ENCODE data around the gene SNAP91. TPM values are rescaled to one million over a fixed set of nuclear protein-coding genes. Genes with fewer than 3 reads are reported as not detected.

Gene SNAP91
- total RNA-seq, 1 experiment from 2014 or later, result not detected

GRCh38 chr6:83717809-83718208 is 8.9 kb upstream of the SNAP91 start:
- Histone ChIP-seq H3K9ac (ENCODE audit: low read length) (no peak overlapping the region), H3K9me3 (ENCODE audit: low read length) (no peaks in the 10 kb centered on the region), H3K36me3 (ENCODE audit: low read depth, low read length) (no peaks in the 10 kb centered on the region), H3K4me3 (ENCODE audit: low read length) (no peak overlapping the region), H3K4me1 (ENCODE audit: insufficient read depth, low read length) (no peaks in the 10 kb centered on the region), H3K27ac (ENCODE audit: low read length) (no peak overlapping the region), H3K79me2 (ENCODE audit: low read length) (no peaks in the 10 kb centered on the region), H3K4me2 (ENCODE audit: low read length) (no peak overlapping the region), H4K20me1 (ENCODE audit: low read length) (no peaks in the 10 kb centered on the region), H2AFZ (ENCODE audit: low read length) (no peak overlapping the region), H3K9me2 (replicated peaks; ENCODE audit: low read length) (no peaks in the 10 kb centered on the region), H3K27me3 (ENCODE audit: low read length) (peaks cover 5% of the 10 kb centered on the region; the same call in 1 of the 2 replicates), H3F3A (ENCODE audit: low read length, unreplicated experiment) (peaks cover 4% of the 10 kb centered on the region)
- ChIA-PET CTCF (no interaction called here), POLR2A (ENCODE audit: unreplicated experiment) (no interaction called here)
- intact Hi-C loops (cut with micrococcal nuclease), result no loop called here
- no peak for DNase-seq
- BruUV-seq (replicated peaks), result no TSS peak
- no peak for ATAC-seq
- no peak for TF ChIP-seq EZH2phosphoT487 (IDR thresholded peaks at IDR 0.05; ENCODE audit: borderline replicate concordance, low read length)
- no peak for TF ChIP-seq EZH2 (IDR thresholded peaks at IDR 0.05; ENCODE audit: low read length, unreplicated experiment)
- no peak for TF ChIP-seq CTCF (conservative IDR thresholded peaks at IDR 0.05; ENCODE audit: low read depth, low read length)

DNA sequence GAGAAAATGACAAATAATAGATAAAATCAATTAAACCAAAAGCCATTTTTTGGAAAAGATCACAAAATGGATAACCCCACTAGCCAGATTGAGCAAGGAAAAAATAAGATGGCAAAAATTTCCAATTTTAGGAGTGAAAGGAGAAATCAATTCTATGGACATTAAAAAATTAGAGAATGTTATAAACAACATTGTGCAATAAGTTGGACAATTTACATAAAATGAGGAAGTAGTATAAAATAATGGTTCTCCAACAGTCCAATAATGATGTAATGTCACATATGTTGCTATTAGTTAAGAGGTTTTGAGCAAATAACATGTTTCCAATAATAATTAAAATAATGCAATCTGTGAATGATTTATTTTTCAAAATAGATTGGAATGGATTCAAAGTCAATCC is 3.1 kb upstream of the SNAP91 start:
- Histone ChIP-seq H3K4me1 (ENCODE audit: insufficient read depth, low read length) (no peaks in the 10 kb centered on the region), H3K27ac (ENCODE audit: low read length) (no peak overlapping the region), H2AFZ (ENCODE audit: low read length) (no peak overlapping the region), H3K9me3 (ENCODE audit: low read length) (no peaks in the 10 kb centered on the region), H3F3A (ENCODE audit: low read length, unreplicated experiment) (no peaks in the 10 kb centered on the region), H3K9me2 (replicated peaks; ENCODE audit: low read length) (no peaks in the 10 kb centered on the region), H4K20me1 (ENCODE audit: low read length) (no peaks in the 10 kb centered on the region), H3K79me2 (ENCODE audit: low read length) (no peaks in the 10 kb centered on the region), H3K4me3 (ENCODE audit: low read length) (no peak overlapping the region), H3K27me3 (ENCODE audit: low read length) (peaks cover 47% of the 10 kb centered on the region), H3K4me2 (ENCODE audit: low read length) (no peak overlapping the region), H3K36me3 (ENCODE audit: low read depth, low read length) (no peaks in the 10 kb centered on the region), H3K9ac (ENCODE audit: low read length) (no peak overlapping the region)
- POLR2A ChIA-PET (ENCODE audit: unreplicated experiment), result no interaction called here
- BruUV-seq (replicated peaks), result no TSS peak
- ATAC-seq (no peak), DNase-seq (no peak)
- intact Hi-C loops (cut with micrococcal nuclease), result no loop called here
- no peak for TF ChIP-seq EZH2 (IDR thresholded peaks at IDR 0.05; ENCODE audit: low read length, unreplicated experiment)
- no peak for TF ChIP-seq CTCF (conservative IDR thresholded peaks at IDR 0.05; ENCODE audit: low read depth, low read length)
- no peak for TF ChIP-seq EZH2phosphoT487 (IDR thresholded peaks at IDR 0.05; ENCODE audit: borderline replicate concordance, low read length)
- CTCF ChIA-PET, result no interaction called here

DNA sequence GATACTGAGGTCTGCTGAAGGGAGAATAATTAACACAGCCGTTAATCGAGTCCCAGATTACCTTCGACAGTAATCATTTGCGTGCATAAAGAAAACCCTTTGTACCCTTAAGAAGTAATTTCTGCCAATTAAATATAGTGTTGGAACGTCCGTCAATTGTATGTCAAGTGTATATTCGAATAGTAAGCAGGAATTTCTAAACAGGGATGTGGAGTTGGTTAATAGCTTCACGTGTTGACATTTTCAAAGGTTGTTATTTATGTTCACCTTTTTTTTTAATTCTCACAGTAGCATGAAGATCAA is 798 bp upstream of the SNAP91 start:
- no peak overlapping the region for H3K27ac ChIP-seq (ENCODE audit: low read length)
- CTCF ChIA-PET, result no interaction called here

More for the DNA sequence above, 798 bp upstream of the SNAP91 start:
- Histone ChIP-seq H3K9me3 (ENCODE audit: low read length) (no peaks in the 10 kb centered on the region), H2AFZ (ENCODE audit: low read length) (0 out of 2 replicates have a peak overlapping the region, but pooled peaks have one; percentile 13), H3K9ac (ENCODE audit: low read length) (no peak overlapping the region), H3K27me3 (ENCODE audit: low read length) (peaks cover 61% of the 10 kb centered on the region), H4K20me1 (ENCODE audit: low read length) (no peaks in the 10 kb centered on the region), H3K79me2 (ENCODE audit: low read length) (no peaks in the 10 kb centered on the region), H3F3A (ENCODE audit: low read length, unreplicated experiment) (no peaks in the 10 kb centered on the region), H3K4me2 (ENCODE audit: low read length) (no peak overlapping the region), H3K4me1 (ENCODE audit: insufficient read depth, low read length) (no peaks in the 10 kb centered on the region), H3K9me2 (replicated peaks; ENCODE audit: low read length) (no peaks in the 10 kb centered on the region), H3K4me3 (ENCODE audit: low read length) (no peak overlapping the region), H3K36me3 (ENCODE audit: low read depth, low read length) (no peaks in the 10 kb centered on the region)
- BruUV-seq (replicated peaks), result no TSS peak
- TF ChIP-seq CTCF (conservative IDR thresholded peaks at IDR 0.05; ENCODE audit: low read depth, low read length), result no peak
- TF ChIP-seq EZH2phosphoT487 (IDR thresholded peaks at IDR 0.05; ENCODE audit: borderline replicate concordance, low read length), result no peak
- no peak for TF ChIP-seq EZH2 (IDR thresholded peaks at IDR 0.05; ENCODE audit: low read length, unreplicated experiment)
- DNase-seq (no peak), ATAC-seq (no peak)
- intact Hi-C loops (cut with micrococcal nuclease), result no loop called here
- POLR2A ChIA-PET (ENCODE audit: unreplicated experiment), result no interaction called here
